ENCODE data around the gene PAX7. TPM values are rescaled to one million over a fixed set of nuclear protein-coding genes. Genes with fewer than 3 reads are reported as not detected.

The PAX7 gene
- total RNA-seq, 1 experiment from 2014 or later = not detected

DNA sequence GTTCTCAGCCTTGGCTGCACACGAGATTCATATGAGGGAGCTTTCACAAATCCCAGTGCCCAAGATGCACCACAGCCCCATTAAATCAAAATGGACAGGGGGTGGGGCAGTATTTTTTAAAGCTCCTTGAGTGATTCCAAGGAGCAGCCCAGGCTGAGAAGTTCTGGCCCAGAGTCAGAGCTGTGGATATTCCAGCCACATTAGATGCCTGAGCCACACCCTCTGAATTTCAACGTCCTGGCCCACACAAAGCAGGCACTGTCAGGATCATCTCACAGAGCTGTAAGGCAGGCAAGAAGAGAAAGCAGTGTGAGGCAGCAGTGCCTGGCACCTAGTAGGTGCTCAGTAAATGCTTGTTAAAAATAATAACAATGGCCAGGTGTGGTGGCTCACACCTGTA, 37.4 kb downstream of the PAX7 start:
- DNase-seq (ENCODE audit: unreplicated experiment) = peak; percentile 71
- BruUV-seq (replicated peaks) = no TSS peak
- Mint-ChIP-seq H3K27me3 (ENCODE audit: insufficient read depth, unreplicated experiment) (no peaks in the 10 kb centered on the region), H3K36me3 (ENCODE audit: insufficient read depth, unreplicated experiment) (no peaks in the 10 kb centered on the region), H3K4me1 (ENCODE audit: insufficient read depth, unreplicated experiment) (peaks cover 37% of the 10 kb centered on the region), H3K27ac (ENCODE audit: low read depth, unreplicated experiment) (peak overlapping the region; percentile 41), H3K9me3 (ENCODE audit: unreplicated experiment) (no peaks in the 10 kb centered on the region), H3K4me3 (ENCODE audit: unreplicated experiment) (no peak overlapping the region)
- POLR2A ChIA-PET = interaction anchor here (0.6 to 1.0 kb wide), 3 partner anchors 10 to 406 kb away, joined by 3 read pairs; no protein-coding TSS in a partner anchor
- intact Hi-C loops (cut with micrococcal nuclease) = no loop called here
- TF ChIP-seq, protein P1, sequence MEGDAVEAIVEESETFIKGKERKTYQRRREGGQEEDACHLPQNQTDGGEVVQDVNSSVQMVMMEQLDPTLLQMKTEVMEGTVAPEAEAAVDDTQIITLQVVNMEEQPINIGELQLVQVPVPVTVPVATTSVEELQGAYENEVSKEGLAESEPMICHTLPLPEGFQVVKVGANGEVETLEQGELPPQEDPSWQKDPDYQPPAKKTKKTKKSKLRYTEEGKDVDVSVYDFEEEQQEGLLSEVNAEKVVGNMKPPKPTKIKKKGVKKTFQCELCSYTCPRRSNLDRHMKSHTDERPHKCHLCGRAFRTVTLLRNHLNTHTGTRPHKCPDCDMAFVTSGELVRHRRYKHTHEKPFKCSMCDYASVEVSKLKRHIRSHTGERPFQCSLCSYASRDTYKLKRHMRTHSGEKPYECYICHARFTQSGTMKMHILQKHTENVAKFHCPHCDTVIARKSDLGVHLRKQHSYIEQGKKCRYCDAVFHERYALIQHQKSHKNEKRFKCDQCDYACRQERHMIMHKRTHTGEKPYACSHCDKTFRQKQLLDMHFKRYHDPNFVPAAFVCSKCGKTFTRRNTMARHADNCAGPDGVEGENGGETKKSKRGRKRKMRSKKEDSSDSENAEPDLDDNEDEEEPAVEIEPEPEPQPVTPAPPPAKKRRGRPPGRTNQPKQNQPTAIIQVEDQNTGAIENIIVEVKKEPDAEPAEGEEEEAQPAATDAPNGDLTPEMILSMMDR (IDR thresholded peaks at IDR 0.05; ENCODE audit: unreplicated experiment) = no peak
- CTCF ChIA-PET = interaction anchor here (0.6 to 2.5 kb wide), 6 partner anchors 13 to 1415 kb away, joined by 3 to 23 read pairs (median 3); no protein-coding TSS in a partner anchor

DNA sequence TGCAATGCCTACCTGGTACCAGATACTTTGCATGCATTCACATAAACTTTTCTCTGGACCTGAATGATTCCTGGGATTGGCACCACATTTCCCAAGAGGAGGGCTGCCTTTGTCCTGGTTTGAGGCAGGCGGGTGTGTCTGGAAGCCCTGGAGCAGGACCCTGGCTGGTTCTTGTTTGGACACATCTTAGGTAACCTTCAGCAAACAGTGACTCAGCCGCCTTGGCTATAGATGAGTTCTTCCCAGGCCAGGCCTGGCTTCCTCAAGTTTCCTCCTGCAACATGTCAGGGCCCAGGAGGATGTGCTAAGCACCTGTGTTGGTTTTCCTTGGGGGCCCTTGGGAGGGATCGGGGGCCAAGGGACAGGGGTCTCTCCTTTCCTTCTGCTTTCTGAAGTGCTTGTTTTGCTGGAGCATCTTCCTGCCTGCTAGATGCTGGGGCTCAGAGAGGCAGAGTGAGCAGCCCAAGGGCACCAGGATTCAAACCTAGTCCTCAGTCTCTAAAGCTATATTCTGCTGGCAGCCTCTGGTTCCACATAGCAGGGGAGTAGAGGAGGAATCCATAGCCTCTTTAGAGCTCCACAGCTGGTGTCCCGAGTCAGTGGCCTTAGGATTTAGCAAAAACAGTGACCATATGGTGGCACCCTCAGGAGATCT, 38.2 kb downstream of the PAX7 start:
- no peaks in the 10 kb centered on the region for H3K9me3 Mint-ChIP-seq (ENCODE audit: unreplicated experiment)
- peak; percentile 96 for DNase-seq (ENCODE audit: unreplicated experiment)
- no peak overlapping the region for H3K4me3 Mint-ChIP-seq (ENCODE audit: unreplicated experiment)
- intact Hi-C loops (cut with micrococcal nuclease) = no loop called here
- TF ChIP-seq, protein P1 (IDR thresholded peaks at IDR 0.05; ENCODE audit: unreplicated experiment) = no peak
- H3K27me3 Mint-ChIP-seq (ENCODE audit: insufficient read depth, unreplicated experiment) = no peaks in the 10 kb centered on the region
- peaks cover 37% of the 10 kb centered on the region for H3K4me1 Mint-ChIP-seq (ENCODE audit: insufficient read depth, unreplicated experiment)
- CTCF ChIA-PET = interaction anchor here (0.5 to 2.5 kb wide), 7 partner anchors 12 to 1160 kb away, joined by 3 to 23 read pairs (median 4); no protein-coding TSS in a partner anchor
- no peaks in the 10 kb centered on the region for H3K36me3 Mint-ChIP-seq (ENCODE audit: insufficient read depth, unreplicated experiment)
- no TSS peak for BruUV-seq (replicated peaks)
- POLR2A ChIA-PET = interaction anchor here (0.6 to 1.0 kb wide), 2 partner anchors 11 to 81 kb away, joined by 3 read pairs; no protein-coding TSS in a partner anchor
- peak overlapping the region; percentile 27 for H3K27ac Mint-ChIP-seq (ENCODE audit: low read depth, unreplicated experiment)

DNA sequence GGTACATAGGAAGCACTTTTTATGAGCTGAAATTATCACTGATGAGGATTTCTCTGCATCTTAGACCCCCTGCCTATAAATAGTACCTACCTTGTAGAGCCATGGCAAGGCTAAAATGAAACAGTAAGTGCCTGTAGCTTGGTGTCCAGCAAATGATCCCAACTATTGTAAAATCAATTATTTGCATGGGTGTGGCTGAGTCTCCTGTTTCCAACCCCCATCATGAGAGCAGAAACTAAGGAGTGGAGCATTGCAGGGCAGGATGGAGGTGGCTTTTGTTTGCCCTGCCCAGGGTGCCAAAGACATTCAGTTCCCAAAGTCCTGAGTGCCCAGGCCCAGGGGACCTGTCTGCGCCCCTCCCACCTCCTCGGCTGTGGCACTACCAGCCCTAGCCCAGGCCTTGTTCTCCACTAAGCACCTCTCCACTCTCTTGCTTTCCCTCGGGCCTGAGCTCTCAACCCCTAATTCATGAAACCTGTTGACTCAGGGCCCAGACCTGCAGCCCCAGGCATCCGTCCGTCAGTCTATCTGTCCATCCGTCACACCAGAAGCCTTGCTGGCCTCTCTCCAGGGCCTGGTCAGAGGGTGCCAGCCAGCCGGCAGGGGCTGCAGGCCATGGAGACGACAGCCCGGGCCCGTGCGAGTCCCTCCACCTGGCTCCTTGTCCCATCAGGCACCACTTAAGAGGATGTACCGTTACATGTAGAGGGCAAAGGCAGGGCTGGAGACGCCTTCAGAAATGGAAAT, 39.6 kb downstream of the PAX7 start:
- ChIA-PET POLR2A (interaction anchor here (0.5 to 0.6 kb wide), 2 partner anchors 189 to 354 kb away, joined by 3 read pairs; no protein-coding TSS in a partner anchor), CTCF (interaction anchor here (0.7 to 2.5 kb wide), 4 partner anchors 8 to 992 kb away, joined by 3 to 23 read pairs (median 4); no protein-coding TSS in a partner anchor)
- Mint-ChIP-seq H3K4me3 (ENCODE audit: unreplicated experiment) (no peak overlapping the region), H3K27ac (ENCODE audit: low read depth, unreplicated experiment) (peak overlapping the region; percentile 7), H3K9me3 (ENCODE audit: unreplicated experiment) (no peaks in the 10 kb centered on the region), H3K4me1 (ENCODE audit: insufficient read depth, unreplicated experiment) (peaks cover 37% of the 10 kb centered on the region), H3K27me3 (ENCODE audit: insufficient read depth, unreplicated experiment) (no peaks in the 10 kb centered on the region), H3K36me3 (ENCODE audit: insufficient read depth, unreplicated experiment) (no peaks in the 10 kb centered on the region)
- TF ChIP-seq, protein P1 (IDR thresholded peaks at IDR 0.05; ENCODE audit: unreplicated experiment) = no peak
- no TSS peak for BruUV-seq (replicated peaks)
- peak; percentile 65 for DNase-seq (ENCODE audit: unreplicated experiment)
- intact Hi-C loops (cut with micrococcal nuclease) = no loop called here

DNA sequence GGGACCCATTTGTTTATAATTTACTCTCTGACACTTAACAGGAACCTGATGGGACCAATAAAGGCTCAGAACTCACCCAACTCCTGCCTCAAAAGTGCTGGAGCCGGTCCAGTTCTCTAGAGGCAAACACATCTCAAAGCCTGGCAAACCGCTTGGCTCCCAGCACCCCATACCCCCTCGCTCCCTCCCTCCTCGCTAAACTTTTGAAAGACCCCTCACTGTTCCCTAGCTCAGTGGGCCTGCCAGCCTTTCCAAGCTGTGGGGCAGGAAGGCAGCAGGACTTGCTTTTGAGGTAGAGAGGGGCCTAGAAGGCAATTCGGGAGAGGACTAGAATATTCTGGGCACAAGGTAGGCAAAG, 40.2 kb downstream of the PAX7 start:
- no peak for DNase-seq (ENCODE audit: unreplicated experiment)
- intact Hi-C loops (cut with micrococcal nuclease) = no loop called here
- CTCF ChIA-PET = no interaction called here
- Mint-ChIP-seq H3K4me3 (ENCODE audit: unreplicated experiment) (no peak overlapping the region), H3K36me3 (ENCODE audit: insufficient read depth, unreplicated experiment) (no peaks in the 10 kb centered on the region), H3K27ac (ENCODE audit: low read depth, unreplicated experiment) (peak overlapping the region; percentile 7), H3K27me3 (ENCODE audit: insufficient read depth, unreplicated experiment) (no peaks in the 10 kb centered on the region), H3K4me1 (ENCODE audit: insufficient read depth, unreplicated experiment) (peaks cover 37% of the 10 kb centered on the region), H3K9me3 (ENCODE audit: unreplicated experiment) (no peaks in the 10 kb centered on the region)
- TF ChIP-seq, protein P1 (IDR thresholded peaks at IDR 0.05; ENCODE audit: unreplicated experiment) = no peak
- POLR2A ChIA-PET = interaction anchor here (0.6 kb wide), 1 partner anchor 354 kb away, joined by 3 read pairs; no protein-coding TSS in a partner anchor
- no TSS peak for BruUV-seq (replicated peaks)

All from MCF 10A (cell line).